ENCODE data around the gene MED23. TPM values are rescaled to one million over a fixed set of nuclear protein-coding genes. Genes with fewer than 3 reads are reported as not detected.
A peak's percentile ranks its signal among the peaks of the same experiment; 100 is the strongest.

MED23 gene
- total RNA-seq (2014; rRNA removed; shearing (Covaris generic)): 23.9 and 32.2 TPM in 2 replicates

GRCh38 chr6:131627724-131628682, at the start of gene MED23:
MED23 (minus strand) TSS chr6:131628242; CDS start chr6:131628049, 193 bp downstream.
- peak within 1 kb of the TSS; percentile 6; the same call in 1 of the 2 replicates for H3K27ac ChIP-seq
- H3K4me3 ChIP-seq: peak within 1 kb of the TSS; percentile 63
- peak; percentile 94 to 98 for DNase-seq (ENCODE audit: low read depth in 1 of 2, low spot score in 2 of 2)
- H3K4me1 ChIP-seq (replicated peaks): peaks cover 6% of the 10 kb centered on the region
- H3K9me3 ChIP-seq (replicated peaks): no peaks in the 10 kb centered on the region
- peaks cover 35% of the 10 kb centered on the region for H3K36me3 ChIP-seq
- no peaks in the 10 kb centered on the region for H3K27me3 ChIP-seq (replicated peaks)

- Histone ChIP-seq H3K4me1 (replicated peaks) (no peaks in the 10 kb centered on the region), H3K27ac (no peak overlapping the region), H3K9me3 (replicated peaks) (no peaks in the 10 kb centered on the region), H3K27me3 (replicated peaks) (no peaks in the 10 kb centered on the region), H3K4me3 (no peak overlapping the region), H3K36me3 (no peaks in the 10 kb centered on the region)
- no peak for DNase-seq (ENCODE audit: low read depth in 1 of 2, low spot score in 2 of 2)
Observed at GRCh38 chr6:131673184-131673583, 45.1 kb upstream of the MED23 start.

- H3K4me1 ChIP-seq (replicated peaks): no peaks in the 10 kb centered on the region
- no peaks in the 10 kb centered on the region for H3K9me3 ChIP-seq (replicated peaks)
- H3K36me3 ChIP-seq: no peaks in the 10 kb centered on the region
- H3K4me3 ChIP-seq: no peak overlapping the region
- DNase-seq (ENCODE audit: low read depth in 1 of 2, low spot score in 2 of 2): peak in 1 of 2 experiments; percentile 7
- no peak overlapping the region for H3K27ac ChIP-seq
- no peaks in the 10 kb centered on the region for H3K27me3 ChIP-seq (replicated peaks)
Observed at GRCh38 chr6:131669891-131670290, 41.8 kb upstream of the MED23 start.

GRCh38 chr6:131663578-131664165, 35.6 kb upstream of the MED23 start:
- Histone ChIP-seq H3K27me3 (replicated peaks) (no peaks in the 10 kb centered on the region), H3K4me1 (replicated peaks) (peaks cover 6% of the 10 kb centered on the region; the same call in 1 of the 2 replicates), H3K27ac (no peak overlapping the region), H3K36me3 (no peaks in the 10 kb centered on the region), H3K4me3 (no peak overlapping the region), H3K9me3 (replicated peaks) (no peaks in the 10 kb centered on the region)
- no peak for DNase-seq (ENCODE audit: low read depth in 1 of 2, low spot score in 2 of 2)

- no peak overlapping the region for H3K27ac ChIP-seq
- H3K36me3 ChIP-seq: no peaks in the 10 kb centered on the region
- DNase-seq (ENCODE audit: low read depth in 1 of 2, low spot score in 2 of 2): peak in 1 of 2 experiments; percentile 32
- H3K4me3 ChIP-seq: no peak overlapping the region
- H3K4me1 ChIP-seq (replicated peaks): peaks cover 6% of the 10 kb centered on the region; the same call in 1 of the 2 replicates
- no peaks in the 10 kb centered on the region for H3K9me3 ChIP-seq (replicated peaks)
- no peaks in the 10 kb centered on the region for H3K27me3 ChIP-seq (replicated peaks)
Observed at GRCh38 chr6:131660195-131660594, 32.2 kb upstream of the MED23 start.

- H3K27ac ChIP-seq: no peak overlapping the region
- H3K27me3 ChIP-seq (replicated peaks): no peaks in the 10 kb centered on the region
- DNase-seq (ENCODE audit: low read depth in 1 of 2, low spot score in 2 of 2): no peak
- H3K36me3 ChIP-seq: no peaks in the 10 kb centered on the region
- H3K4me1 ChIP-seq (replicated peaks): peaks cover 6% of the 10 kb centered on the region; the same call in 1 of the 2 replicates
- H3K4me3 ChIP-seq: no peak overlapping the region
- H3K9me3 ChIP-seq (replicated peaks): no peaks in the 10 kb centered on the region
Observed at GRCh38 chr6:131658287-131658686, 30.2 kb upstream of the MED23 start.

- Histone ChIP-seq H3K9me3 (replicated peaks) (no peaks in the 10 kb centered on the region), H3K27me3 (replicated peaks) (no peaks in the 10 kb centered on the region), H3K4me3 (no peak overlapping the region), H3K4me1 (replicated peaks) (peaks cover 6% of the 10 kb centered on the region; the same call in 1 of the 2 replicates), H3K27ac (no peak overlapping the region), H3K36me3 (no peaks in the 10 kb centered on the region)
- no peak for DNase-seq (ENCODE audit: low read depth in 1 of 2, low spot score in 2 of 2)
Observed at GRCh38 chr6:131657630-131658111, 29.6 kb upstream of the MED23 start.

GRCh38 chr6:131657222-131657621, 29.2 kb upstream of the MED23 start:
- H3K36me3 ChIP-seq: no peaks in the 10 kb centered on the region
- H3K9me3 ChIP-seq (replicated peaks): no peaks in the 10 kb centered on the region
- H3K27ac ChIP-seq: no peak overlapping the region
- no peaks in the 10 kb centered on the region for H3K27me3 ChIP-seq (replicated peaks)
- no peak for DNase-seq (ENCODE audit: low read depth in 1 of 2, low spot score in 2 of 2)
- no peak overlapping the region for H3K4me3 ChIP-seq
- H3K4me1 ChIP-seq (replicated peaks): peaks cover 6% of the 10 kb centered on the region; the same call in 1 of the 2 replicates

GRCh38 chr6:131656667-131657066, 28.6 kb upstream of the MED23 start:
- H3K9me3 ChIP-seq (replicated peaks): no peaks in the 10 kb centered on the region
- H3K36me3 ChIP-seq: no peaks in the 10 kb centered on the region
- DNase-seq (ENCODE audit: low read depth in 1 of 2, low spot score in 2 of 2): no peak
- no peaks in the 10 kb centered on the region for H3K27me3 ChIP-seq (replicated peaks)
- H3K4me3 ChIP-seq: no peak overlapping the region
- H3K4me1 ChIP-seq (replicated peaks): peaks cover 6% of the 10 kb centered on the region; the same call in 1 of the 2 replicates
- H3K27ac ChIP-seq: no peak overlapping the region

GRCh38 chr6:131655951-131656350, 27.9 kb upstream of the MED23 start:
- Histone ChIP-seq H3K4me3 (no peak overlapping the region), H3K27ac (no peak overlapping the region), H3K9me3 (replicated peaks) (no peaks in the 10 kb centered on the region), H3K36me3 (no peaks in the 10 kb centered on the region), H3K27me3 (replicated peaks) (no peaks in the 10 kb centered on the region), H3K4me1 (replicated peaks) (peaks cover 6% of the 10 kb centered on the region; the same call in 1 of the 2 replicates)
- DNase-seq (ENCODE audit: low read depth in 1 of 2, low spot score in 2 of 2): no peak

GRCh38 chr6:131655387-131655786, 27.3 kb upstream of the MED23 start:
- Histone ChIP-seq H3K27me3 (replicated peaks) (no peaks in the 10 kb centered on the region), H3K36me3 (no peaks in the 10 kb centered on the region), H3K27ac (no peak overlapping the region), H3K4me3 (no peak overlapping the region), H3K4me1 (replicated peaks) (peaks cover 5% of the 10 kb centered on the region; the same call in 1 of the 2 replicates), H3K9me3 (replicated peaks) (no peaks in the 10 kb centered on the region)
- DNase-seq (ENCODE audit: low read depth in 1 of 2, low spot score in 2 of 2): no peak

- Histone ChIP-seq H3K4me3 (no peak overlapping the region), H3K9me3 (replicated peaks) (no peaks in the 10 kb centered on the region), H3K27me3 (replicated peaks) (no peaks in the 10 kb centered on the region), H3K36me3 (no peaks in the 10 kb centered on the region), H3K4me1 (replicated peaks) (no peaks in the 10 kb centered on the region), H3K27ac (no peak overlapping the region)
- no peak for DNase-seq (ENCODE audit: low read depth in 1 of 2, low spot score in 2 of 2)
Observed at GRCh38 chr6:131654326-131654725, 26.3 kb upstream of the MED23 start.

- Histone ChIP-seq H3K4me3 (no peak overlapping the region), H3K36me3 (no peaks in the 10 kb centered on the region), H3K27me3 (replicated peaks) (0 out of 2 replicates have a peak, but pooled peaks cover 4% of the 10 kb centered on the region), H3K27ac (no peak overlapping the region), H3K9me3 (replicated peaks) (no peaks in the 10 kb centered on the region), H3K4me1 (replicated peaks) (no peaks in the 10 kb centered on the region)
- no peak for DNase-seq (ENCODE audit: low read depth in 1 of 2, low spot score in 2 of 2)
Observed at GRCh38 chr6:131652472-131652871, 24.4 kb upstream of the MED23 start.

GRCh38 chr6:131651782-131652181, 23.7 kb upstream of the MED23 start:
- no peak overlapping the region for H3K27ac ChIP-seq
- no peaks in the 10 kb centered on the region for H3K9me3 ChIP-seq (replicated peaks)
- no peaks in the 10 kb centered on the region for H3K4me1 ChIP-seq (replicated peaks)
- H3K36me3 ChIP-seq: no peaks in the 10 kb centered on the region
- H3K27me3 ChIP-seq (replicated peaks): 0 out of 2 replicates have a peak, but pooled peaks cover 4% of the 10 kb centered on the region
- DNase-seq (ENCODE audit: low read depth in 1 of 2, low spot score in 2 of 2): no peak
- H3K4me3 ChIP-seq: no peak overlapping the region
